GM18873 (cell line): ENCODE measurements around the gene CC2D2A.

Experiments used
- ATAC-seq: cut with Tn5 transposase; IDR thresholded peaks from one replicate; pipeline ENCODE4 v1.9.1; 2021; ENCODE audit warnings: mild to moderate bottlenecking, moderate library complexity, moderate number of reproducible peaks; ENCODE audit not compliant: unreplicated experiment, low FRiP score

The CC2D2A gene

DNA sequence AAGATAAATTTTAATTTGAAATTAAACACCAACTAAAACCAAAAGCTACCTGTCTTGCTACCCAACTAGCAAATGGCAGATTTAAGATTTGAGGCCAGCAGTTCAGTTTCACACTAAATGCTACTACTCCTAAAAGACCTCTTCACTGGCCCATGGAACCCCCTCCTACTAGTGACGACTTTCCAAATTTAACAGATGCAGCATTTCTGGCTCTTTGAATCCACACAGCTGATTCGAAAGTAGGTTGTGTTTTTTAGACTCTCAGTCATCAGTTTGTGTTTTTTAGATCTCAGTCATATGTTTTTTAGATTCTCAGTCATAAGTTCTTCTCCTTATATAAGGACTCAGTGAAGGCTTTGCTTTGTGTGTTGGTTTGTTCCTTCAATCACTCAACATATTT lies 11.1 kb upstream of the CC2D2A start:
- no peak for ATAC-seq

DNA sequence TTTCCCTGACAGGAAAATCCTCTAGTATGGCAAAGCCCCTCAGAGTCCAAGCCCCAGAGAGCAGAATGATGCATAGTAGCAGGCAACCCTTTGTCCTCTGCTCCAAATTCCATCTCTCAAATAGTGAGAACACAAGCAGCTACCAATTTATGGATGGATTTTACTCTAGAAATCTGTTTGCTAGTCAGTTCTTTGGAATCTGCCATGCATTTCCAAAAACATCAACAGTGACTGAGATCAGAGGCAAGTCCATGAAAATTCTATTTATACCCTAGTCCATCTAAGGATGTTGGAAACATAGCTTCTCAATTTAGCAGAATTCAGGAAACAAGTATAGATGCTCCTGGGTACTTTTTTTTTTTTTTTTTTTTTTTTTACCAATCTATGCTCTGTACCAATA lies 10.0 kb upstream of the CC2D2A start:
- no peak for ATAC-seq

DNA sequence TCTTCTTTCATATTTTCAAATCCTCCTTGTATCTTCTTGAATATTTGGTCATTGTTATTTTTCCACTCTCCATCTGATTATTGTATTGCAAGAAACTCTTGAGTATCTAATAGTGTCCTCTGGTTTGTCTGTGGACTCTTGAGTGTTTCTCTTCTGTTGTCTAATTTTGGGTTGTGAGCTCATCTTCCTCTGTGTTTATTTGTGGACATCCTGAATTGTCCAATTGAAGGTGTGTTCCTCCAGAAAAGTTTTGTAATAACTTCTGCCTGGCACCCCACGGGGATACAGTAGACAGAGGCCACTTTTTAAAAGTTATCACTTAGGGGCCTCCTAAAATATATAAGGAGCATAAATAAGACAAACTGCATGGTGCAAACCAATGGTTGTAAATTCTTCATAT lies 3.1 kb upstream of the CC2D2A start:
- no peak for ATAC-seq

DNA sequence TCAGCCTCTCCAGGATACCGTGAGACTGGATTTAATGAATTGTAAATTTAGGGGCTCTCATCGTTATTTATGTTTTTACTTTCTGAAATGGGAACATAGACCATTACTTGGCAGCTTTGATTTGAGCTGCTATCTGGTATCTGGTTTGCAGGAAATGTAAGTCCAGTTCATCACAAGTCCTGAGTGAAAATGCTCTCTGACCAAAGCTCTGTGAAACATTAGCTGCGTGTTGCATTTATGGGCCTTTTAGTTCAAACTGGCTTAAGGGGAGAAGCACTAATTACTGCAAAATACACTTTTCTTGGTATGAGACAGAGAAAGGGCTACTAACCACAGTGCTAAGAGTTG lies 420 bp downstream of the CC2D2A start:
- ATAC-seq: no peak

DNA sequence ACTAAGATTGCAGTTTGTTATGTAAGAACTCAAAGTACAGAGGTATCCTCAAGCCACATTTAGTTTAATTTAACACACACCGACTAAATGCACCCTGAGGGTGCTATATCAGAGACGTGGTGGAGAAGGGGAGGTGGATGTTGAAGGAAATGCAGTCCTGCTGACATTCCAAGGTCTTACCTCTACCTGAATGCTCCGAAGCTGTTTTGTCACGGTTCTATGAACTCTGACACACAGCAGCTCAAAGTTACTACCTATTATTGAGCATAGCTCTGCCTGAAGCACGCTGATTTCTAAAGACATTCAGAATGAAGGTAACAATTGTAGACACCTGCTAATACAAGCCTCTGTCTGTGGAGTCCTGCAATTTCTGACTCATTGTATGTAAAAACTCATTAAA lies 6.7 kb downstream of the CC2D2A start:
- ATAC-seq: no peak

DNA sequence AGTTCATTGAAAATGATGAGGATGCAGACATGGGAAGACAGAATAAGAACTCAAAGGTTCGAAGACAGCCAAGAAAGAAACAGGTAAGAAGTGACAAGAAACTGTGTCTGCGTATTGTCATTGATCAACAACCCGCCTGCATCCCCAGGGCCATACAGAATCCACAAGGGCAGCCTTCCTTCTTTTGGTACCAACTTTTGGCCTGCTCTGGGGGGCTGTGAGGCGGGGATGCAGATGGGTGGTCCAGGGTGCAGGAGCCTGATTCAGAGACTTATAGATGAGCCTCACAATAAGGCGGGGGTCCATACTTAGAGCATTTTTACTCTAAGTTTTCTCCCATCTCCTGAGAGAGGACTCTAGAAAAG lies 9.0 kb downstream of the CC2D2A start:
- no peak for ATAC-seq

DNA sequence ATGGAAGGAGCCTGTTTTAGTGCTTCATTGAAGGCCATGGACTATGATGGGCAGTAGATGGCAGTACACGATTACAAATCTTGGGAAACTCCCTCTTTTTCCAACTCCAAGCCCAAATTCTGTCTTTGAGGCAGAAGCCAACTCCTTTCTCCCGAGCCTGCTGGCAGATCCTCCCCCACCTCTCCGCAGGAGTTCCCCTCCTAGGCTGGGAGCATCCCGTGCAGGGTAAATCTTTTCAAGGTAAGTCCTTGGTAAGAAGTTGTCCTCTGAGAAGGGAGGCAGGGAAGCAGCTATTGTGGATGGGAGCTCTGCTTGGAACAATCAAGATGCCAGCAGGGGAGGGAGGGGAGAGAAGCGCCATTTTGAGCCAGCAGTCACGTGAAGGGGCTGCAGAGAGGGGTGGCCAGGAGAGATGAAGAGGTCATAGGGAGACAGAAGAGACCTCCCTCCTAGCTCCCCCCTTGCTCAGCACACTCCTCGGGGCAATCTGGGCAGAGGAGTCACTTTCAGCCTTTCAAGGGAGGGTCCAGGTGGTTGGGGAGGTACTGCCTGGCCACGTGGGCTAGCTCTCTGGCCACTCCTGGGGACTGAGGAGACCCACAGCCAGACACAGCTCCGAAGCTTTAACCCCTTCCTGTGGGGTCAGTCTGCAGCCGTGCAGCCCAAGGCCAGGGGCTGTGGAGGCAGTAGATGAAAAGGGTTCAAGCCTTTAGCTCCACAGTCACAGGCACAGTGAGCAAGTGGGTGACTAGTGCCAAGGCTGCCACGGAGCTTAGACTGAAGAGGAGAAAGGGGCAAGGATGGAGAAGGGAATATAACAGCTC lies 9.6 kb downstream of the CC2D2A start:
- ATAC-seq: no peak

DNA sequence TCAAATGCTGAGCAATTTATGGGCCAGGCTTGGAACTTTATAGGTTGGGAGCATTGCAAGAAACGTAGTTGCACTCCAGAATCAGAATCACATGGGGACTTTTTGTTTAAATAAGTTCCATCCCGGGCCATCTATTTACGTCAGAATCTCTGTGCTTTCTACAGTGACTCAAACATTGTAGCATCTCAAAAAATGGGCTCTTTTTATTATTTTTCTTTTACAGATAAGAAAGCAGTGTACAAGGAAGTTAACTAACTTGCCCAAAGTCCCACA lies 10.2 kb downstream of the CC2D2A start:
- no peak for ATAC-seq

DNA sequence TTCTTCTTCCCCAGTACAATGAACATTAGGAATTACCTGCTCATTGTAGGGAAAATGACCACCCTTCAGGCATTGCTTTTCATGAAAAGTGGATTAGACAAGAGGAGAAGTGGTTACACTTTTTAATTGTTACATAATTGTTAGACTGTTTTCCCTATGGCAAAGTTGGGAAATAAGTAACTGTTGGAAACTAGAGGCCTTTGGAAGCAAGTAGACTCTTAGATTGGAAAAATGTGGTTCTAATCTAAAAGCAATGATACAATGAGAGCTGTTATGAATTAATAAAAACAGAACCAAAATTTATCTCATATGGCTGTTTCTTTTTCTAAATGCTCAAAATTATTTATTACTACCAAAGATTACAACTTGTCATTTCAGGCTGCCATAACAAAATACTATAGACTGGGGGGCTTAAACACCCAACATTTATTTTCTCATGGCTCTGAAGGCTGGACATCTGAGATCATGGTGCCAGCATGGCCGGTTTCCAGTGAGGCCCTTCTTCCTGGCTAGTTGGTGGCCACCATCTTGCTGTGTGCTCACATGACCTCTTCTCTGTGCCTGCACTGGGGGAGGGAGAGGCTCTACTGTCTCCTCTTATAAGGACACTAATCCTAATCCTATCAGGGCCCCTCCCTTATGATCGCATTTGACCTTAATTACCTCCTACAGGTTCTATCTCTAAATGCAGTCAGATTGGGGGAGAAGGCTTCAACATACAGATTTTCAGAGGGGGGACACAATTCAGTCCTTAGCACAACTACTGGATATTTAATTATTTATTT lies 12.5 kb downstream of the CC2D2A start:
- ATAC-seq: no peak

DNA sequence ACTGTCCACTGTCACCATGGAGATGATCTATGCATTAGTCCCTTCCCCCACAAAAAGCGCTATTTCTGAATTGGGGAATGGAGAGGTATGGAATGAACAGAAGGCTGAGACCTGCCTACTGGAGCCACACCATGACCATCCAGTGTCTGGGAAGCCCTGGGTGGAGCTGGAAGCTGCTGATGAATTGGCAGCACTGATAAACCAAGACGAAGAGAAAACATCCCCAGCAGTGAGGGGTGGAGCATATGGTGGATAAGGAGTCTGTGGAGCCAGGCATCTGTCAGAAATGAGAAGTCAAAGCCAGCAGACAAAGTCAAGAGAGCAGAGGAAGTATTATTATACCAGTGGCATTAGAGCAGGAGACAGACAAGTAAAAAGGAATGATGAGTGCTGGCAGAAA lies 13.2 kb downstream of the CC2D2A start:
- no peak for ATAC-seq

DNA sequence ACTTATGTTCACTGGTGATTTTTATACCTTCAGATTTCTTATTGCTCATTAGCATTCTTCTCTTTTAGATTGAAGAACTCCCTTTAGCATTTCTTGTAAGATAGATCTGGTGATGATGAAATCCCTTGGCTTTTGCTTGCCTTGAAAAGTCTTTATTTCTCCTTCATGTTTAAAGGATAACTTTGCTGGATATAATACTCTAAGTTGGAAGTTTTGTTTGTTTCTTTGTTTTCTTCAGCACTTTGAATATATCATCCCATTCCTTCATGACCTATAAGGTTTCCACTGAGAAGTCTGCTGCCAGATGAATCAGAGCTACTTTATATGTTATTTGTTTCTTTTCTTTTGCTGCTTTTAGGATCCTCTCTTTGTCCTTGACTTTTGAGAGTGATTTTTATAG lies 18.5 kb downstream of the CC2D2A start:
- ATAC-seq: no peak

DNA sequence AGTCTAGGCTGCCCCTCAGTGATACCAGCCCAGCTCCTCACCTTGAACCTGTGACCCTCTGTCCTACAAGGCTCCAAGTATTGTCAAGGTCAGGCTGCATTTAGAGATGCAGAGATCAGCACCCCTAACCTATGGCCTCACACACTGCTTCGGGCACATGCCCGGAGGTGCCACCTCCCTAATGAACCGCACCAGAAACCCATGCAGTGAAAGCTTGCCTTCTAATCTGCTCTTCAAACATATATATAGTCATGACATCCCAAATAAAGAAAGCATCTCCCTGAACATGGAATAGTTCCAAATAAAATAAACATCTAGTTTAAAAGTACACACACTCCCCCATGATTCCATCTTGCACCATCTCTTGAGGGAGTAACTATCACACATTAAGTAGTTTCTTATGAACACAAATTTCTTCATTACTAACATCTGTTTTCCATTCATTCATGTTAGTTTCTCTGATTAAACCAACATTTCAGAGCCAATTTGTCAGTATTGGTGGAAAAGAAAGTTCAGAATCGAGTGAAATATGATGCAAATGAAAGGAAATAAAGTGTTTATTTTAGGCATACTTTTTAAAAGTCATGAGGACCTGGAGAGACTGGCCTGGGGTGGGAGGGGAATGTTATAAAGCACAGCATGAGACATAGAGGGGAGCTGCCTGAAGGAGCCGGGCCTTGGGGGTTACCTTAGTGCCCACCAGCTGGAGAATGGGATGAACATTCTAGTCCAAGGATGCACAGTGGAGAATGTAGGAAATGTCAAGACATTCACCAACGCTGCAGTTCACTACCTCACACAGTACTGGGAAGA lies 19.2 kb downstream of the CC2D2A start:
- no peak for ATAC-seq

DNA sequence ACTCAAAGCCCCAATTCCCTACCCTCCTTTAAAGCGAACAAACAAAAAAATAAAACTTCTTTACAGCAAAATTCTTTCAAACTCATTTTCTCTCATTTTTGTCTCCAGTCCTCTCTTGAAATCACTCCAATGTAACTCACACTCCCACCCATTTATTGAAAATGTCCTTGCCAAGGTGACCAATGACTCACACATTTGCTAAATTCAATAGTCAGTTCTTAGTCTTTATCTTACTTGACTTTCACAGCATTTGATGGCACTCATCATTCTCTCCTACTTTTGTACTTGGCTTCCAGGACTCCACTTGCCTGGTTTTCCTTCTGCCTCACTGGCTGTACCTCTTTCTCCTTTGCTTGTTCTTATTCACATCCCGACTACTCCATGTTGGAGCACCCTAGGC lies 19.9 kb downstream of the CC2D2A start:
- ATAC-seq: no peak

DNA sequence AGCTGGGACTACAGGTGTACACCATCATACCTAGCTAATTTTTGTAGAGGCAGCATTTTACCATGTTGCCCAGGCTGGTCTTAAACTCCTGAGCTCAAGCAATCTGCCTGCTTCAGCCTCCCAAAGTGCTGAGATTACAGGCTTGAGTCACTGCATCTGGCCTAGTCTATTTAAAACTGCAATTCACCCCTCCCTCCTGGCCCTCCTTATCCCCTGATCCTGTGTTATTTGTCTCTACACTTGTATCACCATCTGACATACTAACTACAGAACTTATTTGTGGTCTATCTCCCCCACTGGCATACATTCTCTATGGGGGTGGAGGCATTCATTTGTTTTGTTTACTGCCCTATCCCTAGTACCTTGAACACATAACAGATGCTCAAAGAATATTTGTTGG lies 23.7 kb downstream of the CC2D2A start:
- ATAC-seq: no peak

DNA sequence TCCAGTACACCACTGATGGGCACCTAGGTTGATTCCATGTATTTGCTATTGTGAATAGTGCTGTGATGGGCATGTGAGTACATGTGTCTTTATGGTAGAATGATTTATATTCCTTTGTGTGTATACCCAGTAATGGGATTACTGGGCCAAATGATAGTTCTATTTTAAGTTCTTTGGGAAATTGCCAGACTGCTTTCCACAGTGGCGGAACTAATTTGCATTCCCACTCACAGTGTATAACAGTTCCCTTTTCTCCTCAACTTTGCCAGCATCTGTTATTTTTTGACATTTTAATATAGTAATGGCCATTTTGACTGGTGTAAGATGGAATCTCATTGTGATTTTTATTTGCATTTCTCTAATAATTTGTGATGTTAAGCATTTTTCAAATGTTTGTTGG lies 25.9 kb downstream of the CC2D2A start:
- no peak for ATAC-seq

DNA sequence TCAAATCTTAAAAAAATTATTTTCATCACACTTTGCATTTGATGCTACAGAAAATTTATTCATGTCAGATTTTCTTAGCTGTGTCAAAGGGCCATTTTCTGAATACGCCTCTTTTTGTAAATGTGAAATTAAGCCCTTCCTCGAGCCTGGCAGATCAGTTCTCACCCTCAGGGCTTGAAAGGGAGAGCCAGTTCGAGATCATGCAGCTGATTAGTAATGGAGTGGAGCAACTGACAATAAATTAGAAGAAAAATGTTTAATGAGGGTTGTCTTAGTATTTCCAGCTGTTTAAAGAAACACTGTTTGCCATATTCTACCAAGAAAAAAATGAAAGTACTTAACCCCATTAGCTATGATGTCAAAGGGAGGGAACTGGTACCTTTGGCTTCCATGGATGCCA lies 28.7 kb downstream of the CC2D2A start:
- no peak for ATAC-seq

DNA sequence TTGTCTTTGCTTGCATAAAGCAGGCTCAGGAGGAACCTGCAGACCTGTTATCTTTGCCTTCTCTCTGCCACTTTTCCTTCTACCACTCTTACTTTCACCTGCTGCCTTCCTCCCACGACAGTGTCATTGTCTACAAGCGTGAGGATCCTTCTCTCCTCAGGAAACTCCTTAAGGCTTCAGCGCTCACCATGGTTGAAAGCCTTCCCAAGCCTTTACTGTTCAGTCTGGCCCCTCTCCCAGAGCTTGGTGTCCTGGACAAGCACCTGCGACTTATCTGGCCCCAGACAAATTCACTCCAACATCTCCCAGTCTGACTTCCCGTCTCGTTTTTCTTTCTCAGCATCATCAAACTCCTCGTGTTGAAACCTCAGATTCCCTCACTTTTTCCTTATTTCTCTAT lies 31.0 kb downstream of the CC2D2A start:
- ATAC-seq: no peak

DNA sequence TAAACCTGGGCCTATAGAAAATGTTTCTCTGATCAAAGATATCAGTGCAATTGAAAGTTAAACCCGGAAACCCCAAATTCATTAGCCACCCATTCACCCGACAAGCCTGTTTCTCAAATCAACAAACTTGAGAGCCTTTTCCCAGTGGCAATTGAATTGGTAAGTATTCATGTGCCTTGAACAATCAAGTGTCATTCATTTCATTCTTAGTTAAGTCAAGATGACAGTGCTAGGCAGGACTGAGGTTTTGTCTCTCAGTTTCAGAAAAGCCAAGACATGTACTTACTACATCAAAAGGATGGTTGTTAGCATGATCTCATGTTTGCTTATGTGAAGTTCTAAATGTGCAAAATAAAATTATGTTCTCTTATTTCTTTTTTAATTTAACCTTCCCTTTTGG lies 32.3 kb downstream of the CC2D2A start:
- no peak for ATAC-seq

DNA sequence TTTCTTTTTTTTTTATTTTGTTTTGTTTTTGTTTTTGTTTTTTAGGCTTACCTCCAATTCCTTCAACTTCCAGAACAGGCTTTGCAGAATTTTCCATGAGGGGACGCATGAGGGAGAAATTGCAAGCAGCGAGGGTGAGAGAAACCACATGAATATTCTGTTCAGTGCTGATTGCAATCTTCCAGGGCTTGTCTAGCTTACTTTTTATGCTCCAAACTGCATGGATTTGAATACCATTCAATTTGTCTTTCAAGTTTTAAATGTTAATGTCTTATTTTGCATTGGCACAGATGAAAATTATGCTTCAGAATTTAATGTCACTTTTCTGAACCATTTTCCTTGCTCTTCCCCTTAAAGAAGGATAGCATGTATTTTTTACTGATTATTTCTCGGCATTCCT lies 32.7 kb downstream of the CC2D2A start:
- ATAC-seq: no peak

DNA sequence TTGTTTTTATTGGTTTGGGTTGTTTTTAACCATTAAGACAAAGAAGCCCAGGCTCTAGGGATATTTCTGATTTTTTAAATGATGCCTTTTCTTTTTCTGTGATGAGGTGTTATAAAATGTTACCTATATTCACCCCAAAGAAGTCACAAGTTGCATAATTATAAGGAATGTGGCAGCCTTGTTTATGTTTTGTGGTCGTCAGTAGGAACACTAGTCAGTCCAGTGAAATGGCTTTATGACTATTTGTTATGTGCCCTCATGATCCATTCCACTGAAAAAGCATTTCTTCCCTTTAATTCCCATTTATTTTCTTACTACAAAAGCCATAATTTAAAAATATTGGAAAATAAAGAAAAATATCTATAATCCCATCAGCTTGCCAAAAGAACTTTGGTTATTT lies 34.4 kb downstream of the CC2D2A start:
- ATAC-seq: no peak

DNA sequence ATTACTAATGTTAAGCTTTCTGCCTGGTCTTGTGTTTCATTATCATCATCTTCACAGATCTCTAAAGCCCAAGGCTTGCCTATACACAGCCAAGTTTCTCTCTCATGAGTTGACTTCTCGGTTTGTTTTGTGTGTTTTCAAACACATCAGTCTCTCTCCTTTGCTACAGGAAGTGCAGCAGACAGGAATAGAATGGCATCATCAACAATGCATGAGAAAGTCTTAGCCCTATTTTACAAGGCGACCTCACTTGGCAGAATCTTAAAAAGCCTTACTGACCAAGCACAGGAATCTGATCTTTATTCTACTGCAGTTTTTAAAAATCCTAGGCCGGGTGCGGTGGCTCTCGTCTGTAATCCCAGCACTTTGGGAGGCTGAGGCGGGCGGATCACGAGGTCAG lies 36.8 kb downstream of the CC2D2A start:
- ATAC-seq: no peak

DNA sequence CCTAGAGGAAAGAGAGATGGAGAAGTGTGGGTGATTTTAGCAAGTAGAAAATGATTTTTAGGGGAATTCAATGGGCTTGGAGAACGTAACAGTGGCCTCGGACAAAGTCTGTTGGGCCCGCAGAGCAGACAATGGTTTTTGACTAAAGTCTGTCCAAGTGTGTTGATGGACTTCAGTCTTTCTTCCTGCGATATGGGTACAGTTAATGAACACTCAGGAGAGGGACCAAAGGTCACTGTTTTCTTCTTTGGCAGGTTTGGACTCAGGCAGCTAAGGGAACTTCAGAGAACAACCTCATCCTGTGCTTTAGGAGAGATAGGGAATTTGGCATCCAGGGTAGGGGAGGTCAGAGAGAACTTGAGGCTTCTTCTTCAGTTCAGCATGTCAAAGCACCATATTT lies 38.0 kb downstream of the CC2D2A start:
- ATAC-seq: no peak
